ENCODE results near the gene CEP112. TPM values are rescaled to one million over a fixed set of nuclear protein-coding genes. Genes with fewer than 3 reads are reported as not detected.

The CEP112 gene
- total RNA-seq, 1 experiment from 2014 or later = 6.1 TPM

DNA sequence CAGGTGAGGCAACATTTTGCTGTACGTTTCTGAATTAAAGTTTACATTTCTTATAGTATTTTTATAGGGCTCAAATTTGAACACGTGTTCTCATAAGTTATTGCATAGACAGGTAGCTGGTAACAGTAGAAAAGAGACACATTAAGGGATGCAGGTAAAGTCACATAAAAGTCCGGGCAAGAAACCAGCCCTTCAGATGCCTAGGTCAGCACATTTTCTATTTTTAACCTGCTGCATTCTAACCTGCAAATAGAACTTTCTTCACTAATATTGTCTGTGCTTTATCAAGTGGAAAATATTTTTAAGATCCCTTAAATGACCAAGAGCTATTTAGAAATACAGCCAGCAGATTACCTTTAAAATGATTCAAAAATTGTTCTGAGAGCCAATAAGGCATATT, 323.1 kb downstream of the CEP112 start (continued):
- TF ChIP-seq, protein P1, sequence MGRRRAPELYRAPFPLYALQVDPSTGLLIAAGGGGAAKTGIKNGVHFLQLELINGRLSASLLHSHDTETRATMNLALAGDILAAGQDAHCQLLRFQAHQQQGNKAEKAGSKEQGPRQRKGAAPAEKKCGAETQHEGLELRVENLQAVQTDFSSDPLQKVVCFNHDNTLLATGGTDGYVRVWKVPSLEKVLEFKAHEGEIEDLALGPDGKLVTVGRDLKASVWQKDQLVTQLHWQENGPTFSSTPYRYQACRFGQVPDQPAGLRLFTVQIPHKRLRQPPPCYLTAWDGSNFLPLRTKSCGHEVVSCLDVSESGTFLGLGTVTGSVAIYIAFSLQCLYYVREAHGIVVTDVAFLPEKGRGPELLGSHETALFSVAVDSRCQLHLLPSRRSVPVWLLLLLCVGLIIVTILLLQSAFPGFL (CRISPR knock-in tag; IDR thresholded peaks at IDR 0.05; ENCODE audit: borderline replicate concordance) = no peak
- TF ChIP-seq, protein P2, sequence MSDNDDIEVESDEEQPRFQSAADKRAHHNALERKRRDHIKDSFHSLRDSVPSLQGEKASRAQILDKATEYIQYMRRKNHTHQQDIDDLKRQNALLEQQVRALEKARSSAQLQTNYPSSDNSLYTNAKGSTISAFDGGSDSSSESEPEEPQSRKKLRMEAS (CRISPR knock-in tag; IDR thresholded peaks at IDR 0.05) = no peak
- TF ChIP-seq NR1H2 (CRISPR knock-in tag; IDR thresholded peaks at IDR 0.05) (no peak), ZNF232 (CRISPR knock-in tag; IDR thresholded peaks at IDR 0.05) (no peak), NFE2L1 (CRISPR knock-in tag; IDR thresholded peaks at IDR 0.05) (no peak), EMX1 (CRISPR knock-in tag; IDR thresholded peaks at IDR 0.05) (no peak), TEAD1 (CRISPR knock-in tag; IDR thresholded peaks at IDR 0.05) (no peak)
- TF ChIP-seq, protein P3, sequence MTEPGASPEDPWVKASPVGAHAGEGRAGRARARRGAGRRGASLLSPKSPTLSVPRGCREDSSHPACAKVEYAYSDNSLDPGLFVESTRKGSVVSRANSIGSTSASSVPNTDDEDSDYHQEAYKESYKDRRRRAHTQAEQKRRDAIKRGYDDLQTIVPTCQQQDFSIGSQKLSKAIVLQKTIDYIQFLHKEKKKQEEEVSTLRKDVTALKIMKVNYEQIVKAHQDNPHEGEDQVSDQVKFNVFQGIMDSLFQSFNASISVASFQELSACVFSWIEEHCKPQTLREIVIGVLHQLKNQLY (CRISPR knock-in tag; IDR thresholded peaks at IDR 0.05) = no peak
- TF ChIP-seq, protein P4, sequence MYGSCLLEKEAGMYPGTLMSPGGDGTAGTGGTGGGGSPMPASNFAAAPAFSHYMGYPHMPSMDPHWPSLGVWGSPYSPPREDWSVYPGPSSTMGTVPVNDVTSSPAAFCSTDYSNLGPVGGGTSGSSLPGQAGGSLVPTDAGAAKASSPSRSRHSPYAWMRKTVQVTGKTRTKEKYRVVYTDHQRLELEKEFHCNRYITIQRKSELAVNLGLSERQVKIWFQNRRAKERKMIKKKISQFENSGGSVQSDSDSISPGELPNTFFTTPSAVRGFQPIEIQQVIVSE (CRISPR knock-in tag; IDR thresholded peaks at IDR 0.05; ENCODE audit: borderline replicate concordance) = no peak
- TF ChIP-seq, protein P5, sequence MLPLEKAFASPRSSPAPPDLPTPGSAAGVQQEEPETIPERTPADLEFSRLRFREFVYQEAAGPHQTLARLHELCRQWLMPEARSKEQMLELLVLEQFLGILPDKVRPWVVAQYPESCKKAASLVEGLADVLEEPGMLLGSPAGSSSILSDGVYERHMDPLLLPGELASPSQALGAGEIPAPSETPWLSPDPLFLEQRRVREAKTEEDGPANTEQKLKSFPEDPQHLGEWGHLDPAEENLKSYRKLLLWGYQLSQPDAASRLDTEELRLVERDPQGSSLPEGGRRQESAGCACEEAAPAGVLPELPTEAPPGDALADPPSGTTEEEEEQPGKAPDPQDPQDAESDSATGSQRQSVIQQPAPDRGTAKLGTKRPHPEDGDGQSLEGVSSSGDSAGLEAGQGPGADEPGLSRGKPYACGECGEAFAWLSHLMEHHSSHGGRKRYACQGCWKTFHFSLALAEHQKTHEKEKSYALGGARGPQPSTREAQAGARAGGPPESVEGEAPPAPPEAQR (CRISPR knock-in tag; IDR thresholded peaks at IDR 0.05) = no peak

DNA sequence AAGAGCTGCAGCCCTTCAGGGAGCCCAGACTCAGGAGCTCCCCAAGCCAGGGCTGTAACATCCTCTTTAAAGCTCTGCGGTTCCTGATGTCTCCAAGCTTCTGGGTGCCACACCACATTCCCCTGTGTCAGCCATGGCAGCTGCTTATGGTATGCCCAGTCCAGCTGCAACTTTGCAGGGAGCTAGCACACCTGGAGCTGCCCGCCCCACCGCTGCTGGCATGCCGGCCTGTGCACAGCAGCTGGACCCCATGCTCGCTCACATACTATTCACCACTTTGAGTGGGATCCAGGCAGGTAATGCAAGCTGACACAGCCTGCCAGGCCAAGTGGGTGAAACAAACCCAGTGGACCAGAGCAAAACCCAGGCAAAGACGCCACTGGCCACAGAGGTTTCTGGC, 324.9 kb downstream of the CEP112 start:
- peaks cover 6% of the 10 kb centered on the region for H3K36me3 Mint-ChIP-seq
- H3K9me3 Mint-ChIP-seq = peaks cover 8% of the 10 kb centered on the region
- DNase-seq (ENCODE audit: low spot score) (no peak), ATAC-seq (no peak)
- ChIA-PET POLR2A (no interaction called here), CTCF (no interaction called here)
- no peak overlapping the region for H3K4me3 Mint-ChIP-seq
- no peaks in the 10 kb centered on the region; the same call in 1 of the 2 replicates for H3K27me3 Mint-ChIP-seq (ENCODE audit: low read depth)
- peaks cover 4% of the 10 kb centered on the region; the same call in 1 of the 2 replicates for H3K4me1 Mint-ChIP-seq
- H3K27ac Mint-ChIP-seq = no peak overlapping the region
- TF ChIP-seq FOXK1 (CRISPR knock-in tag; IDR thresholded peaks at IDR 0.05) (no peak), ATF1 (CRISPR knock-in tag; IDR thresholded peaks at IDR 0.05) (no peak), ZNF671 (CRISPR knock-in tag; IDR thresholded peaks at IDR 0.05) (no peak), EMX1 (CRISPR knock-in tag; IDR thresholded peaks at IDR 0.05) (no peak), ZNF423 (CRISPR knock-in tag; IDR thresholded peaks at IDR 0.05) (no peak), NR3C1 (CRISPR knock-in tag; conservative IDR thresholded peaks at IDR 0.05; ENCODE audit: low read depth) (no peak), NR2C2 (CRISPR knock-in tag; IDR thresholded peaks at IDR 0.05) (no peak), MXD4 (CRISPR knock-in tag; IDR thresholded peaks at IDR 0.05; ENCODE audit: borderline replicate concordance) (no peak), IRF2 (CRISPR knock-in tag; IDR thresholded peaks at IDR 0.05; ENCODE audit: borderline replicate concordance, low read depth) (no peak), GRHL2 (CRISPR knock-in tag; IDR thresholded peaks at IDR 0.05; ENCODE audit: insufficient replicate concordance, severe bottlenecking) (no peak), ZNF317 (CRISPR knock-in tag; IDR thresholded peaks at IDR 0.05; ENCODE audit: borderline replicate concordance, low read depth) (no peak), SP1 (CRISPR knock-in tag; conservative IDR thresholded peaks at IDR 0.05) (no peak), MYBL2 (CRISPR knock-in tag; IDR thresholded peaks at IDR 0.05) (no peak)
- TF ChIP-seq, protein P6, sequence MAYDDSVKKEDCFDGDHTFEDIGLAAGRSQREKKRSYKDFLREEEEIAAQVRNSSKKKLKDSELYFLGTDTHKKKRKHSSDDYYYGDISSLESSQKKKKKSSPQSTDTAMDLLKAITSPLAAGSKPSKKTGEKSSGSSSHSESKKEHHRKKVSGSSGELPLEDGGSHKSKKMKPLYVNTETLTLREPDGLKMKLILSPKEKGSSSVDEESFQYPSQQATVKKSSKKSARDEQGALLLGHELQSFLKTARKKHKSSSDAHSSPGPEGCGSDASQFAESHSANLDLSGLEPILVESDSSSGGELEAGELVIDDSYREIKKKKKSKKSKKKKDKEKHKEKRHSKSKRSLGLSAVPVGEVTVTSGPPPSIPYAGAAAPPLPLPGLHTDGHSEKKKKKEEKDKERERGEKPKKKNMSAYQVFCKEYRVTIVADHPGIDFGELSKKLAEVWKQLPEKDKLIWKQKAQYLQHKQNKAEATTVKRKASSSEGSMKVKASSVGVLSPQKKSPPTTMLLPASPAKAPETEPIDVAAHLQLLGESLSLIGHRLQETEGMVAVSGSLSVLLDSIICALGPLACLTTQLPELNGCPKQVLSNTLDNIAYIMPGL (CRISPR knock-in tag; IDR thresholded peaks at IDR 0.05) = no peak
- TF ChIP-seq, protein P7, sequence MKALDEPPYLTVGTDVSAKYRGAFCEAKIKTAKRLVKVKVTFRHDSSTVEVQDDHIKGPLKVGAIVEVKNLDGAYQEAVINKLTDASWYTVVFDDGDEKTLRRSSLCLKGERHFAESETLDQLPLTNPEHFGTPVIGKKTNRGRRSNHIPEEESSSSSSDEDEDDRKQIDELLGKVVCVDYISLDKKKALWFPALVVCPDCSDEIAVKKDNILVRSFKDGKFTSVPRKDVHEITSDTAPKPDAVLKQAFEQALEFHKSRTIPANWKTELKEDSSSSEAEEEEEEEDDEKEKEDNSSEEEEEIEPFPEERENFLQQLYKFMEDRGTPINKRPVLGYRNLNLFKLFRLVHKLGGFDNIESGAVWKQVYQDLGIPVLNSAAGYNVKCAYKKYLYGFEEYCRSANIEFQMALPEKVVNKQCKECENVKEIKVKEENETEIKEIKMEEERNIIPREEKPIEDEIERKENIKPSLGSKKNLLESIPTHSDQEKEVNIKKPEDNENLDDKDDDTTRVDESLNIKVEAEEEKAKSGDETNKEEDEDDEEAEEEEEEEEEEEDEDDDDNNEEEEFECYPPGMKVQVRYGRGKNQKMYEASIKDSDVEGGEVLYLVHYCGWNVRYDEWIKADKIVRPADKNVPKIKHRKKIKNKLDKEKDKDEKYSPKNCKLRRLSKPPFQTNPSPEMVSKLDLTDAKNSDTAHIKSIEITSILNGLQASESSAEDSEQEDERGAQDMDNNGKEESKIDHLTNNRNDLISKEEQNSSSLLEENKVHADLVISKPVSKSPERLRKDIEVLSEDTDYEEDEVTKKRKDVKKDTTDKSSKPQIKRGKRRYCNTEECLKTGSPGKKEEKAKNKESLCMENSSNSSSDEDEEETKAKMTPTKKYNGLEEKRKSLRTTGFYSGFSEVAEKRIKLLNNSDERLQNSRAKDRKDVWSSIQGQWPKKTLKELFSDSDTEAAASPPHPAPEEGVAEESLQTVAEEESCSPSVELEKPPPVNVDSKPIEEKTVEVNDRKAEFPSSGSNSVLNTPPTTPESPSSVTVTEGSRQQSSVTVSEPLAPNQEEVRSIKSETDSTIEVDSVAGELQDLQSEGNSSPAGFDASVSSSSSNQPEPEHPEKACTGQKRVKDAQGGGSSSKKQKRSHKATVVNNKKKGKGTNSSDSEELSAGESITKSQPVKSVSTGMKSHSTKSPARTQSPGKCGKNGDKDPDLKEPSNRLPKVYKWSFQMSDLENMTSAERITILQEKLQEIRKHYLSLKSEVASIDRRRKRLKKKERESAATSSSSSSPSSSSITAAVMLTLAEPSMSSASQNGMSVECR (CRISPR knock-in tag; IDR thresholded peaks at IDR 0.05; ENCODE audit: borderline replicate concordance) = no peak
- TF ChIP-seq, protein P3 (CRISPR knock-in tag; IDR thresholded peaks at IDR 0.05) = no peak

All from WTC11 (cell line).